ENCODE data around the gene PPIL3.
"Not testable (repeated sequence)": the region's sequence is repeated elsewhere in the genome, so short reads cannot be mapped to it uniquely, and the experiment has no call there.

Gene PPIL3

DNA sequence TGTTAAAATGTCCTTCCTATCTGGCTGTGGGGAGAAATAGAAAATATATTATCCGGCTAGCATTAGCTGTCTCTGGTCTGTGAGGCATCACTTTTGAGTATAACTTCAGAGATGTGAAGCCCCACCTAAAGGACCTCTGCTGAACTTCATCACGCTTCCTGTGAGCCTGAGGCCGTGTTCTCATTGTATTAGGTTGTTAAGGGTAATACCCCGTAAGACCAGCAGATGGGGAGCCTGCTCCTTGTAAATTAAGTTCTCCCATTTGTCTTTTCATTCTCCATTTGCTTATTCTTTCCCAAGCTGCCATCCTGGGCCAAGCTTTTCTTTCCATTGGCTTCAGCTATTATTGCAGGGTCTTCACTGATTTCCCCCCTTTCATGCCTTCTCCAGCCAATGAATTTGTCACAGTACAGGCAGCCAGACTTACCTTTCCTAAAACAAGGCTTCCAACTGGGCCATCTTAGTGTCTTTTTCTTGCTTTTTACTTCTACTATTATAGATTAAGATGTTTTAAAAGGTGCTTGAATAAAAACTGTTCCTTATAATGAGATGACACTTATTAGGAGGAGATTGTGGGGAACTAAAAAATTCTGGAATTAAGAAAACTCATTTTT, 12.7 kb upstream of the PPIL3 start:
- Histone ChIP-seq H3K9me3 (ENCODE audit: insufficient read depth, low read length, severe bottlenecking) (no peaks in the 10 kb centered on the region), H4K20me1 (ENCODE audit: insufficient read depth, low read length) (no peaks in the 10 kb centered on the region), H3K79me2 (ENCODE audit: insufficient read depth, low read length) (no peaks in the 10 kb centered on the region), H3K27me3 (ENCODE audit: insufficient read depth, low read length, poor library complexity) (no peaks in the 10 kb centered on the region), H3K4me3 (ENCODE audit: low read depth in 1 of 2, low read length in 2 of 2) (no peak overlapping the region), H3K9ac (ENCODE audit: low read depth, low read length) (no peak overlapping the region), H3K36me3 (ENCODE audit: insufficient read depth, low read length) (peaks cover 87% of the 10 kb centered on the region), H3K4me2 (ENCODE audit: insufficient read depth, low read length) (no peak overlapping the region), H3K27ac (ENCODE audit: low read length) (no peak overlapping the region), H2AFZ (ENCODE audit: low read depth, low read length) (peak overlapping the region; percentile 20; the same call in 1 of the 2 replicates), H3K4me1 (ENCODE audit: insufficient read depth, low read length) (peaks cover 2% of the 10 kb centered on the region; the same call in 1 of the 2 replicates)
- peak; percentile 91 for TF ChIP-seq CTCF (IDR thresholded peaks at IDR 0.05; ENCODE audit: borderline replicate concordance, extremely low read depth, low read length, poor library complexity, severe bottlenecking)
- no peak for TF ChIP-seq EZH2 (IDR thresholded peaks at IDR 0.05; ENCODE audit: borderline replicate concordance, low read depth, low read length, severe bottlenecking)
- ATAC-seq (ENCODE audit: insufficient read depth, low read depth) (peak; percentile 99), DNase-seq (peak; percentile 82)

DNA sequence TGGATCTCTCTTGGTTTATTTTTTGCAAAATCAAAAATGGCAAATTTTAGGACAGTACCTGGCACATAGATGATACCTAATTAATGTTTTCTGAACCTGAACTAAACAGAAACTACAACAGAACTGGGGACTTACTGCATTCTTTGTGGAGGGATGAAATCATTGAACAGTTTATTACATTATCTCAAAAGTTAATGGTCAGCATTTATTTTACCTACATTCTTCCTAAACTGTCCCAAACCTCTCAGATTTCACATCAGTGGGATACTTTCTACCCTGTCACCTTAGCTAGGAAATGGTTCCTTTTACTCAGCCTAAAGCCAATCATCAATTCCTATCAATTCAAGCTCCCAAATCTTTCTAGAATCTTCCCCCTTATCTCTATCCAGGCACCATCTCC, 10.6 kb upstream of the PPIL3 start:
- H4K20me1 ChIP-seq (ENCODE audit: insufficient read depth, low read length) = no peaks in the 10 kb centered on the region
- H3K36me3 ChIP-seq (ENCODE audit: insufficient read depth, low read length) = peaks cover 89% of the 10 kb centered on the region
- TF ChIP-seq CTCF (IDR thresholded peaks at IDR 0.05; ENCODE audit: borderline replicate concordance, extremely low read depth, low read length, poor library complexity, severe bottlenecking) = no peak
- no peak for TF ChIP-seq EZH2 (IDR thresholded peaks at IDR 0.05; ENCODE audit: borderline replicate concordance, low read depth, low read length, severe bottlenecking)
- H3K9ac ChIP-seq (ENCODE audit: low read depth, low read length) = no peak overlapping the region
- ATAC-seq (ENCODE audit: insufficient read depth, low read depth) = no peak
- H3K9me3 ChIP-seq (ENCODE audit: insufficient read depth, low read length, severe bottlenecking) = no peaks in the 10 kb centered on the region
- no peak overlapping the region for H3K4me3 ChIP-seq (ENCODE audit: low read depth in 1 of 2, low read length in 2 of 2)
- no peaks in the 10 kb centered on the region for H3K79me2 ChIP-seq (ENCODE audit: insufficient read depth, low read length)
- H3K27ac ChIP-seq (ENCODE audit: low read length) = no peak overlapping the region
- H3K4me1 ChIP-seq (ENCODE audit: insufficient read depth, low read length) = peaks cover 2% of the 10 kb centered on the region; the same call in 1 of the 2 replicates
- no peak overlapping the region for H2AFZ ChIP-seq (ENCODE audit: low read depth, low read length)
- no peak overlapping the region for H3K4me2 ChIP-seq (ENCODE audit: insufficient read depth, low read length)
- DNase-seq = no peak
- H3K27me3 ChIP-seq (ENCODE audit: insufficient read depth, low read length, poor library complexity) = no peaks in the 10 kb centered on the region

DNA sequence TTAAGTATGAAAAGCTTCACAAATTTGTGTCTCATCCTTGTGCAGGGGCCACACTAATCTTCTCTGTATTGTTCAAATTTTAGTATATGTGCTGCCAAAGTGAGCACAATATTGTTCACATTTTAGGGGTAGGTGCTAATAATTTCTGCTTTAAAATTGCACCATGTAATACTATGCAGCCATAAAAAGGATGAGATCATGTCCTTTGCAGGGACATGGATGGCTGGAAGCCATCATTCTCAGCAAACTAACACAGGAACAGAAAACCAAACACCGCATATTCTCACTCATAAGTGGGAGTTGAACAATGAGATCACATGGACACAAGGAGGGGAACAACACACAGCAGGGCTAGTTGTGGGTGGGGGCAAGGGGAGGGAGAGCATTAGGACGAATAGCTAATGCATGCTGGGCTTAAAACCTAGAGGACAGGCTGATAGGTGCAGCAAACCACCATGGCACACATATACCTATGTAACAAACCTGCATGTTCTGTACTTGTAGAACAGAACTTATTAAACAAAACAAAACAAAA, 7.1 kb downstream of the PPIL3 start:
- H2AFZ ChIP-seq (ENCODE audit: low read depth, low read length) = not testable (repeated sequence)
- H3K36me3 ChIP-seq (ENCODE audit: insufficient read depth, low read length) = peaks cover 76% of the 10 kb centered on the region

DNA sequence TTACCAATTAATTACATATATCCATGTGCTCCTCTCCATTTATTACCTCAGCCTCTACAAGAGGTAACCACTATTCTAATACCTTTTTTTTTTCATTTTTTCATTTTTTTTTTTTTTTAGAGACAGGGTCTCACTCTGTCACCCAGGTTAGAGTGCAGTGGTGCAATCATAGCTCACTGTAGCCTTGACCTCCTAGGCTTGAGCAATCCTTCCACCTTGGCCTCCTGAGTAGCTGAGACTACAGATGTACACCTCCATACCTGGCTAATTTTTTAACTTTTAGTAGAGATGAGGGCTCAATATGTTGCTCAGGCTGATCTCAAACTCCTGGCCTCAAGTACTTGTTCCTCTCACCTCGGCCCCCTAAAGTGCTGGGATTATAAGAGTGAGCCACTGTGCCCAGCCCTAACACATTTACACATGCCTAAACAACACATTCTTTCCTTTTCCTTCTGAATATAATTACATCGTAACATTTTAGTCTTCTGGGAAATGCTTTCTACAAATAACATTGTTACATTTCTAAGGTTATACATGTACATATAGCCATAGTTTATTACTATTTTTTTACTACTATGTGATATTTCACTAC, 10.5 kb downstream of the PPIL3 start:
- DNase-seq (no peak), ATAC-seq (ENCODE audit: insufficient read depth, low read depth) (no peak)
- Histone ChIP-seq H3K36me3 (ENCODE audit: insufficient read depth, low read length) (peaks cover 80% of the 10 kb centered on the region), H3K9ac (ENCODE audit: low read depth, low read length) (no peak overlapping the region), H3K4me3 (ENCODE audit: low read depth in 1 of 2, low read length in 2 of 2) (no peak overlapping the region), H4K20me1 (ENCODE audit: insufficient read depth, low read length) (no peaks in the 10 kb centered on the region), H3K4me2 (ENCODE audit: insufficient read depth, low read length) (no peak overlapping the region), H3K4me1 (ENCODE audit: insufficient read depth, low read length) (no peaks in the 10 kb centered on the region), H3K27me3 (ENCODE audit: insufficient read depth, low read length, poor library complexity) (no peaks in the 10 kb centered on the region), H3K79me2 (ENCODE audit: insufficient read depth, low read length) (0 out of 2 replicates have a peak, but pooled peaks cover 2% of the 10 kb centered on the region), H3K9me3 (ENCODE audit: insufficient read depth, low read length, severe bottlenecking) (no peaks in the 10 kb centered on the region), H2AFZ (ENCODE audit: low read depth, low read length) (no peak overlapping the region), H3K27ac (ENCODE audit: low read length) (no peak overlapping the region)
- TF ChIP-seq CTCF (IDR thresholded peaks at IDR 0.05; ENCODE audit: borderline replicate concordance, extremely low read depth, low read length, poor library complexity, severe bottlenecking) = no peak
- TF ChIP-seq EZH2 (IDR thresholded peaks at IDR 0.05; ENCODE audit: borderline replicate concordance, low read depth, low read length, severe bottlenecking) = no peak

More for the DNA sequence above, 7.1 kb downstream of the PPIL3 start:
- DNase-seq; ATAC-seq (ENCODE audit: insufficient read depth, low read depth); H3K27me3 ChIP-seq (ENCODE audit: insufficient read depth, low read length, poor library complexity); H3K4me3 ChIP-seq (ENCODE audit: low read depth in 1 of 2, low read length in 2 of 2); H3K4me2 ChIP-seq (ENCODE audit: insufficient read depth, low read length); H3K9ac ChIP-seq (ENCODE audit: low read depth, low read length); H3K27ac ChIP-seq (ENCODE audit: low read length); H4K20me1 ChIP-seq (ENCODE audit: insufficient read depth, low read length); H3K9me3 ChIP-seq (ENCODE audit: insufficient read depth, low read length, severe bottlenecking): not testable (repeated sequence)
- H3K79me2 ChIP-seq (ENCODE audit: insufficient read depth, low read length) = peaks cover 13% of the 10 kb centered on the region
- peaks cover 11% of the 10 kb centered on the region for H3K4me1 ChIP-seq (ENCODE audit: insufficient read depth, low read length)

All from DND-41 (cell line).